Keratinocyte (primary cell): ENCODE measurements around the gene PCDH9. TPM values are rescaled to one million over a fixed set of nuclear protein-coding genes. Genes with fewer than 3 reads are reported as not detected.

ENCODE experiments used
- DNase-seq: peaks from one replicate; pipeline ENCODE4 v3.0.0-alpha.2; 2011; ENCODE audit warnings: low read depth, missing footprints, low spot score
- FAIRE-seq: peaks from 2 replicates; lab custom pipeline; 2011; peaks lifted over from hg19 to GRCh38; lab: Jason Lieb, UNC
- H2AFZ ChIP-seq: 2 replicates; pipeline ENCODE4 v1.6.0; 2012; ENCODE audit warnings: low read length, control low read depth, inconsistent platforms; ENCODE audit not compliant: control insufficient read depth
- H3K27ac ChIP-seq: 2 replicates; pipeline ENCODE4 v1.5.1; 2011; ENCODE audit warnings: low read length; ENCODE audit not compliant: control insufficient read depth, insufficient read depth
- H3K27me3 ChIP-seq: 3 replicates; pipeline ENCODE4 v1.6.0; 2011; ENCODE audit warnings: low read length; ENCODE audit not compliant: control insufficient read depth, insufficient read depth; ENCODE audit errors: extremely low read depth
- H3K36me3 ChIP-seq, 2 experiments: 2 replicates in 1 of 2; 3 replicates in 1 of 2; pipeline ENCODE4 v1.5.1; 2011; ENCODE audit warnings: low read length in 2 of 2, mild to moderate bottlenecking in 1 of 2; ENCODE audit not compliant: control insufficient read depth in 2 of 2, insufficient read depth in 2 of 2; ENCODE audit errors: extremely low read depth in 1 of 2
- H3K4me1 ChIP-seq: 3 replicates; pipeline ENCODE4 v1.5.1; 2011; ENCODE audit warnings: low read length; ENCODE audit not compliant: control insufficient read depth, insufficient read depth; ENCODE audit errors: extremely low read depth
- H3K4me2 ChIP-seq: 3 replicates; pipeline ENCODE4 v1.6.0; 2011; ENCODE audit warnings: low read depth, low read length; ENCODE audit not compliant: control insufficient read depth, insufficient read depth; ENCODE audit errors: extremely low read depth
- H3K4me3 ChIP-seq, 3 experiments: fragments of 200-600 bp in 1 of 3; sonication (generic) in 1 of 3; 2 replicates in 2 of 3; 3 replicates in 1 of 3; pipeline ENCODE4 v1.5.1; 2011 to 2016; ENCODE audit warnings: low read length in 3 of 3, mild to moderate bottlenecking in 3 of 3, control low read depth in 2 of 3, inconsistent platforms in 1 of 3, low read depth in 1 of 3, mixed read lengths in 1 of 3, mixed run types in 1 of 3, moderate library complexity in 1 of 3; ENCODE audit not compliant: control insufficient read depth in 2 of 3, insufficient read depth in 2 of 3; ENCODE audit errors: extremely low read depth in 1 of 3
- H3K79me2 ChIP-seq: 2 replicates; pipeline ENCODE4 v1.6.0; 2012; ENCODE audit warnings: low read length; ENCODE audit not compliant: control insufficient read depth, insufficient read depth
- H3K9ac ChIP-seq: 3 replicates; pipeline ENCODE4 v1.6.0; 2011; ENCODE audit warnings: low read length; ENCODE audit not compliant: control insufficient read depth, insufficient read depth; ENCODE audit errors: extremely low read depth
- H3K9me1 ChIP-seq: 3 replicates; pipeline ENCODE4 v1.6.0; 2011; ENCODE audit warnings: low read length; ENCODE audit not compliant: control insufficient read depth, insufficient read depth; ENCODE audit errors: extremely low read depth
- H3K9me3 ChIP-seq: 2 replicates; pipeline ENCODE4 v1.5.1; 2012; ENCODE audit warnings: low read depth, low read length; ENCODE audit not compliant: control insufficient read depth
- H4K20me1 ChIP-seq: 3 replicates; pipeline ENCODE4 v1.6.0; 2011; ENCODE audit warnings: low read length; ENCODE audit not compliant: control insufficient read depth, insufficient read depth; ENCODE audit errors: extremely low read depth
- CTCF ChIP-seq, 3 experiments: IDR thresholded peaks in 1 of 3; conservative IDR thresholded peaks in 1 of 3; optimal IDR thresholded peaks in 1 of 3; 2 replicates in 2 of 3; 3 replicates in 1 of 3; pipeline versions ENCODE3 to v1.5.1; 2011; ENCODE audit warnings: low read length in 3 of 3, mild to moderate bottlenecking in 3 of 3, moderate library complexity in 2 of 3, control low read depth in 1 of 3, inconsistent platforms in 1 of 3; ENCODE audit not compliant: insufficient read depth in 2 of 3; ENCODE audit errors: extremely low read depth in 1 of 3
- EZH2 ChIP-seq: IDR thresholded peaks from one replicate; pipeline ENCODE4 v1.6.1; 2012; ENCODE audit warnings: inconsistent platforms, mild to moderate bottlenecking, low read length, moderate library complexity
- dilution Hi-C: fragments of 300-500 bp; cut with MboI; formaldehyde crosslinking; loops from one replicate; pipeline ENCODE4 v1.7.0; 2020; ENCODE audit warnings: low sequenced_read_pairs; ENCODE audit not compliant: extremely low pct_ligation_motif_present
- polyA plus RNA-seq, 5 experiments: library from polyadenylated mRNA; depleted of rRNA in 3 of 5; stranded (reverse) in 3 of 5; stranded (forward) in 1 of 5; unstranded in 1 of 5; fragments of >200 nt; gene quantifications; 1 replicate in 1 of 5; 2 replicates in 3 of 5; 3 replicates in 1 of 5; pipeline versions ENCODE4 v1.2.1 to v1.2.3, GENCODE V29; 2011 to 2012; ENCODE audit warnings: missing spikeins in 2 of 5, low read depth in 1 of 5, low replicate concordance in 1 of 5

PCDH9 gene
- polyA plus RNA-seq, 1 donor (not counting 4 experiments of a cell fraction or from before 2014, with no cell fraction given), result 0.21 TPM

GRCh38 chr13:66266348-66266747 lies 963.8 kb downstream of the PCDH9 start:
- Histone ChIP-seq H2AFZ (no peak overlapping the region), H3K36me3 (no peaks in the 10 kb centered on the region), H3K27ac (no peak overlapping the region), H3K79me2 (no peaks in the 10 kb centered on the region), H3K27me3 (no peaks in the 10 kb centered on the region), H4K20me1 (no peaks in the 10 kb centered on the region), H3K4me2 (no peak overlapping the region), H3K9me1 (no peaks in the 10 kb centered on the region), H3K9ac (no peak overlapping the region), H3K9me3 (no peaks in the 10 kb centered on the region), H3K4me3 (no peak overlapping the region), H3K4me1 (no peaks in the 10 kb centered on the region)
- no peak for TF ChIP-seq CTCF (optimal IDR thresholded peaks at IDR 0.05 in 1 of 3, IDR thresholded peaks at IDR 0.05 in 1 of 3, conservative IDR thresholded peaks at IDR 0.05 in 1 of 3; ENCODE audit: extremely low read depth in 1 of 3, insufficient read depth in 2 of 3, low read length in 3 of 3)
- no peak for TF ChIP-seq EZH2
- FAIRE-seq, result no peak
- no peak for DNase-seq
- dilution Hi-C loops, result no loop called here

GRCh38 chr13:66265371-66265770 lies 964.8 kb downstream of the PCDH9 start:
- no peak overlapping the region for H3K4me2 ChIP-seq
- no peak for TF ChIP-seq EZH2
- TF ChIP-seq CTCF (optimal IDR thresholded peaks at IDR 0.05 in 1 of 3, IDR thresholded peaks at IDR 0.05 in 1 of 3, conservative IDR thresholded peaks at IDR 0.05 in 1 of 3; ENCODE audit: extremely low read depth in 1 of 3, insufficient read depth in 2 of 3, low read length in 3 of 3), result no peak
- H3K4me3 ChIP-seq, result no peak overlapping the region
- H2AFZ ChIP-seq, result no peak overlapping the region
- H3K27ac ChIP-seq, result no peak overlapping the region
- FAIRE-seq, result no peak
- no peaks in the 10 kb centered on the region for H3K9me1 ChIP-seq
- no peaks in the 10 kb centered on the region for H3K9me3 ChIP-seq
- H4K20me1 ChIP-seq, result no peaks in the 10 kb centered on the region
- no peak overlapping the region for H3K9ac ChIP-seq
- DNase-seq, result no peak
- dilution Hi-C loops, result no loop called here
- no peaks in the 10 kb centered on the region for H3K36me3 ChIP-seq
- no peaks in the 10 kb centered on the region for H3K27me3 ChIP-seq
- H3K4me1 ChIP-seq, result no peaks in the 10 kb centered on the region
- no peaks in the 10 kb centered on the region for H3K79me2 ChIP-seq
